ENCODE results near the gene SGCE.

SGCE gene

GRCh38 chr7:94664023-94664422, 8.1 kb upstream of the SGCE start:
- no peak for DNase-seq

- no peak for DNase-seq
These were observed 6.6 kb upstream of the SGCE start for GRCh38 chr7:94662548-94662947.

DNA sequence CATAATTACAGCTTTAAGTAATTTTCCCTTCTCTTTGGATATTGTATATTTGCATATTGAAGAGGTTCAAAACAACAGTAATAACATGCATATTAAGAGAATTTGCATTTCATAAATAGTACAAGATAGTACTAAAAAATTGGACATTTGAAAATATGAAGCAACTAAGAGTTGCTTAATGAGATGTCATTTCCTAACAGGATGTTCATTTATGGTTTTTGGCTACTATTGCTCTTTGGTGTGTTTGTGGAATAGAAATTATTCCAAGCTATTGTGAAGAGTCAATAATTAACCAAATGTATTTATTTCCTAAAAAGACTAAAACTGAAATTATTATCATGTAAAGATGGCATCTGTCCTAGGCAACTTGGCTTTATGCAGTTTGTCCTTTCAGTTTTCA, 4.1 kb upstream of the SGCE start:
- DNase-seq: no peak

- DNase-seq: peak; percentile 28
These were observed 2.9 kb upstream of the SGCE start for GRCh38 chr7:94658826-94659225.

DNA sequence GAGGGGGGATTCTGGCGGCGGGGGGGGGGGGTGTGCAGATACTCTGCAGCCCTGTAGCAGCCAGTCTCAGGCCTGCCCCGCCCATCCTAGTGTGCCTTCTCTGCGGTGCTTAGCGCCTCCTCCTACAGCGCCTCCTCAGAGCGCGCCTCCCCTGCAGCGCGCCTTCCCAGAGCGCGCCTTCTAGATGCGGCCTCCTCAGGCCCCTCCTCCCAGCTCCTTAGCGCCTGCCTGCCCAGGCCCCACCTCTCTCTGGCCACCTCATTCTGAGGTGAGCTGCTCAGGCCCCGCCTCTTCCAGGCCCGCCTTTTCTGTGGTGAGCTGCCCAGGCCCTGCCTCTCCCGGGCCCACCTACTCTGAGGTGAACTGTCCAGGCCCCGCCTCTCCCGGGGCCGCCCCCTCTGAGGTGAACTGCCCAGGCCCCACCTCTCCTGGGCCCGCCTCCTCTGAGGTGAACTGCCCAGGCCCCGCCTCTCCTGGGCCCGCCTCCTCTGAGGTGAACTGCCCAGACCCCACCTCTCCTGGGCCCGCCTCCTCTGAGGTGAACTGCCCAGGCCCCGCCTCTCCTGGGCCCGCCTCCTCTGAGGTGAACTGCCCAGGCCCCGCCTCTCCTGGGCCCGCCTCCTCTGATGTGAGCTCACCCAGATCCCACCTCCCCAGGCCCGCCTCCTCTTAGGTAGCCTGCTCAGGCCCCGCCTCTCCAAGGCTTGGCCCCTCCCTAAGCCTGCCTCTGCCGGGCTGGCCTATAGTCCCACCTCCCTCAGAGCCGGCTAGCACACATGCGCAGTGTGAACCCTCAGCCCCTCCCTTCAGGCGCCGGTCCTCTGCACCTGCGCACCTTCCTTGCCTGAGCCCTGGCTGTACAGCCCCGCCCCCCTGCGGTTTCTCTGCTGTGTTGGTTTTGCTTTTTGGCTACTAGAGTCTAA, 2.1 kb upstream of the SGCE start:
- peak; percentile 77 for DNase-seq

GRCh38 chr7:94656925-94657731, 1.2 kb upstream of the SGCE start:
- DNase-seq: peak; percentile 72

- no peak for DNase-seq
These were observed 658 bp upstream of the SGCE start for GRCh38 chr7:94656658-94656924.

GRCh38 chr7:94655126-94655847, 646 bp downstream of the SGCE start:
- peak; percentile 75 for DNase-seq

GRCh38 chr7:94654783-94655125, 1.2 kb downstream of the SGCE start:
- no peak for DNase-seq

- DNase-seq: no peak
These were observed 5.5 kb downstream of the SGCE start for GRCh38 chr7:94650147-94651051.

DNA sequence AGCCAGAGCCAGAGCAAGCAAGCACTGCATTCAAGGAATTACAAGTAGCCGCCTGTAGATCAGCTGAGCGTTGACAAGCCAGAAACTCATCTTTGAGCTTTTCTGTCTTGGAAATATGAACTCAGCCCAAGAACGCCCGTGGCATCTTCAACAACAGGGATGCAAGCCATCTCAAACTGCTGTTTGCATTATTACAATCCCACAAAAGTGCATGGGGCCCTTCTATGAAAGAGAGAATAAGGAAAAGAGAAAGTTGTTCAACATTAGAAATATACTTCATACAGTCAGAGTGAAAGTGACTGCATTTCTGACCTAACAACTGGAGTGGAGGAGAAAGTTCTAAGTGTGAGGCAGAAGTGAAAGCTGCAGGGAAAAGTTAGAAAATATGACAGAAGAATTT, 6.5 kb downstream of the SGCE start:
- no peak for DNase-seq

DNA sequence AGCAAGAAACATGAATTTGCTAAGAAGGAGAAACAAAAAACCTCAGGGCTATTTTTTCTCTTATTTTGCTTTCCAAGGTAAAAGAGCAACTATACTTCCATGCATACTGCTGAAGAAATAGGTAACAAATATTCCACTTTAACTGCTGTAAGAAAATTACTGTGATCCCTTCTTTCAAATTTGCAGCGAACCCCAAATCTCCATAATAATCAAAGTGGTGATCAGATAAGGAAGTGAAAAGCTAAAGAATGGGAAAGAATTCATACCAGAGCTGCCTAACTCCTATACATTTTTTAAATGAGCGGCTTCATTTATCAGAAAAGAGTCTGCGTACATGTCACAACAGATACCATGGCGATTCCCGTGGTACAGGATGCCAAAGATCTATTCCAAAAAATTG, 7.2 kb downstream of the SGCE start:
- no peak for DNase-seq

- no peak for DNase-seq
These were observed 8.6 kb downstream of the SGCE start for GRCh38 chr7:94647295-94647694.

GRCh38 chr7:94643771-94644545, 12.0 kb downstream of the SGCE start:
- DNase-seq: no peak

GRCh38 chr7:94642838-94643653, 12.9 kb downstream of the SGCE start:
- DNase-seq: no peak

DNA sequence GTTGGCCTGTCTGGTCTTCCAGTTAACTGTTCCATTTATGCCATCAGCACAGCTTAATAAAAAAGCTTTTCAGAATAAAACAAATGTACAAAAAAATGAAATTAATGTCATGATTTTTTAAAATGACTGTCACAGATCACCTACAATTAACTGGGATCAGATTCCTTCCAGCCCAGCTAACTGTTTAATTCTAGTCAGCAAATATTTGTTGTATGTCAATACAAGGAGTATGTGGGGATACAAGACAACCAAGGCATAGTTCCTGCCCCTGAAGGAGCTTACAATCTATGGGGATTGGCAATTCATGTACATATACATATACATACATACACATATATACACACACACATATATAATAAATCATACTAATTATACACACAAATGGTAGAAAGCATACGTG, 16.5 kb downstream of the SGCE start:
- DNase-seq: no peak

DNA sequence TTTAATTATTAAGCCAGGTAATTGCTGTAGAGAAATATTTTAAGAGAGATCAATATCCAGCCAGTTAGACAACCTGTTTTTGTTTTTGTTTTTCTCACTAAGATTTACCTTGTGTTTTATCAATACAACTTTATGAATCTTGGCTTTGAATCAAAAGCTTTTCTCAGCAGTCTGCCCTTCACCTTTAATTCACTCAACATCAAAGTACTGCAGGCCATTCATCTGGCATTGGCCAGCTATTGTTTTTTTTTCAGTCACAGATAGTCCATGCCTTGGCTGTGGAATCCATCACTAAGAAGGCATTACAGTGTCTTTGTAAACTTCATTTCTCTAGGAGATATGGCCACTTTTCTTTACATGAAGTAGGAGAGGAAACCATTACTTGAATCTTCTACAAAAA, 20.2 kb downstream of the SGCE start:
- DNase-seq: no peak

DNA sequence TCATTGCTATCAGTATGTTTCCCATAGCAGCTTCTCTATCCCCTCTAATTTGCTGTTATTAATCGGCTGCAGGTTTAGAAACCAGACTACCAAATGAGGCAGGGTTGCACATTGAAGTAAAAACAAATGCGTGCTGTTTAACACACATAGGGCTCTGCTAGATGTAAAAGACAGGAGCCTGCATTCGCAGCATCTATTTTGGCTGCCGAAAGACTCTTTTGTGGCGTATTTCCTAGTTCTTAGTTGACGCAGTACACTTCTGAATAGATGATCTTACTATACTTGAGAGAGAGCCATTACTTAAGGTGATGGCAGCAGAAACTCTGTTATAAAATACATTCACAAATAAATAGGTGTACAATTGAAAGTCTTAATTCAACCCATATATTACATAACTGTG, 21.4 kb downstream of the SGCE start:
- DNase-seq: no peak

DNA sequence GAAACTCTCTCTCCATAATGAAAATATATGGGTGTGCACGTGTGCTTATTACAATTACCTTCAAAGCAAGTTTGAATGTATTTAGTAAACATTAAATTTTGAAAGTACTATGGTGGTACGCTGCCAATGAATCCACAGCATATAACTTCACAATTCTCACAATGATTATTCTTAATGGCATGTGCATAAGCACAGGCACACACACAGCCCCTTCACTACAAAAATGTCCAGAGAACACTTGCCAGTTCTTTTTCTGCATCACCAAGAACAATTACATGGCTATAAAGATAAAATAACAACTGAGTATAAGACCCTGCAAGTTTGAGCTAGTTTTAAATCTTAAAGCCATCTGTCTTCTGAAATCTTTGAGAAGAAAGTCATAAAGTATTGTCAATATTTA, 22.2 kb downstream of the SGCE start:
- DNase-seq: no peak

- no peak for DNase-seq
These were observed 23.0 kb downstream of the SGCE start for GRCh38 chr7:94633014-94633341.
